ENCODE results near the gene CAMTA1.
A peak's percentile ranks its signal among the peaks of the same experiment; 100 is the strongest.
"Not testable (repeated sequence)": the region's sequence is repeated elsewhere in the genome, so short reads cannot be mapped to it uniquely, and the experiment has no call there.

Gene CAMTA1

DNA sequence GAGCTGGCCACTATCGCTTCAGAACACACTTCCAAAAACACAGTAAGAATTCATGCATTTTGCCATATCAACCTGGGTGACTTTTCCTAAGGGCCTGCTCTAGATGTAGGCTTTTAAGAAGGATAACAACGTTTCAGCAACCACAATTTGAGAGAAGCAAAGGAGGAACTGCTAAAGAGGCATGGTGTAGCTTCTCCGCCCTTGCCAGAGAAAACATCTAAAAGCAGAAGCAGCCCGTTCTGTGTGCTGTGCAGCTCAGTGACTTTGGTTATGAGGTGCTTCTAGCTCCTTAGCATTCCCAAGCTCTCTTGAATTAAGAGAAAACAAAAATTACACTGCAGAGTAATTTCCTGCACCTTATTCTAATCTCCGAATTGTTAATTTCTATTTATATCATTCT is 1001.5 kb downstream of the CAMTA1 start:
- no peak for DNase-seq

DNA sequence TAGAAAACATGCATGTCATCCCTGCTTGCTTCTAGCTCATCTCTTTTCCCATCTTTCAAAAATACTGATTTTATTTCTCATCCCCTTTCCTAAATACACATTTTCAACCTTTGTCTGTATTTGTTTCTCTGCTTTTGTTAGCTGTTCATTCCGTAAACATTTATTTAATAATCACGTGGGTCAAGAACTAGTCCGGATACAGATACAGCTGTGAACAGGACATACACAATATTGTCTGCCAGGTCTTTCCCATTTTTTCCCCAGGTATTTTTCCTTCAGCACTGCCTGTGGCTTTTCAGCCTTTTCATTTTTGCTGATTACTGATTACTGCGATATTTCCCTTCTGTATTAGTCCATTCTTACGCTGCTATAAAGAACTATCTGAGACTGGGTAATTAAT is 1004.6 kb downstream of the CAMTA1 start:
- no peak for DNase-seq

DNA sequence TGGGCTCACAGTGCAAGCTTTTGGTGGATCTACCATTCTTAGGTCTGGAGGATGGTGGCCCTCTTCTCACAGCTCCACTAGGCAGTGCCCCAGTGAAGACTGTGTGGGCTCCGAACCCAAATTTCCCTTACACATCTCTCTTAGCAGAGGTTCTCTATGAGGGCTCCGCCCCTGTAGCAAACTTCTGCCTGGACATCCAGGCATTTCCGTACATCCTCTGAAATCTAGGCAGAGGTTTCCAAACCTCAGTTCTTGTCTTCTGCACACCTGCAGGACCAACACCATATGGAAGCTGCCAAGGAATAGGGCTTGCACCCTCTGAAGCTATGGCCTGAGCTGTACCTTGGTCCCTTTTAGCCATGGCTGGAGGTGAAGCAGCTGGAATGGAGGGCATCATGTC is 1005.8 kb downstream of the CAMTA1 start:
- DNase-seq, result not testable (repeated sequence)

DNA sequence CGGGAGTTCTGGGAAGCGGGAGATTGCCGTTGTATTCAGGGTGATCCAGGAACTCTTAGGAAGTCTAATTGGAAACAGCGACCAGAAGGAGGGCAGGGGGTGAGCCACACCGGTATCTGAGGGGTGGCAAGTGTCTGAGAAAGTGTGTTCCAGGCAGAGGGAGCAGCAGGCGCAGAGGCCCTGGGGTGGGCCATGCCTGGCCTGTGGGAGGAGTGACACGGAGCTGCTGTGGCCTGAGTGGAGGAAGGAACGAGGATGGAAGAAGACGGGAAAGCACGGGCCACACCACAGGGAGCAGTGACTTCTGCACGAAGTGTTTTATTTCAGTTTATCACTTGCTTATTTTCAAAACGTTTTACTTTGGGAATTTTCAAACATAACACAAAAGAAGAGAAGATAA is 1010.2 kb downstream of the CAMTA1 start:
- no peak for DNase-seq

DNA sequence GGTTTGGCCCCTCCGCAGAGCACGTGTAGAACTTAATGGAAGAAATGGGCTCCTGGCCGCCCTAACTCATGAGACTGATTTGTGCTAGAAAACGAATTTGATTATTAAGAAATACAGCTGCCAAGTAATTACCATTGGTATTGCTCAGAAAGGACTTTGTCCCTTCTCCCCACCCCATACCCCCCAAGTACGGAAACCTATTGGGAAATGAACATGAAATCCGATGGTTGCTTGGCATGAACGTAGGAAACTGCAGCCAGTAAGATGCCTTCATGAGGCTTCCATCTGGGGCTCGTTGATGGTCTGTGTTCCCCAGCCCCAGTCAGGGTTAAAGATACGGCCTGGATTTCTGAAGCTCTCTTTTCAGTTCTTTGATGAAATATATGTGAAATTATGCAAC is 1020.2 kb downstream of the CAMTA1 start:
- no peak for DNase-seq

DNA sequence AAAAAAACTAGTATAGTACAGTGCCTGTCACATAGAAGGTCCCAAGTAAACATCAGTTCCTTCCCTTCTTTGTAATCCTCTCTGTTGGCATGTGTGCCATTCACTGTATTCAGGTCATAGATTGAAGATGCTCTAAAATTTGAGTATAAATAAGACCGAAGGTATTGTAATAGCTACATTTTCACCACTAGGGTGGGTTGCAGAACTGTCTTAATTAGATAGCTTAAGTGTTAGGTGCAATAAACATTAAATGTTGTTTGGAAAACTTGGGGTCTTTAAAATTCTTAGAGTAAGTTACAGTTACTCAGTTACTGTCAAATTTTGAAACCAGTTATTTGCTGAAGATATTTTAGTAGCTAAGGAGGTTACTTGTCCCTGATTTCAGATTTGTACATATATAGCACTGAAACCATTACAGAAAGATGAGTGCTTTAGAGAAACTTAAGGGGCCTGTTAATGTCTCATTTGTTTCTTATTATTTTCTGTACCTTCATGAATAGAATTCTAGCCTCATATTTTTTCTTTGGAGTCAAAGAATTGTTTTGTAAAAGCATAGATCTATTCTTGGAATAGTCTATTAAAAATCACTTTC is 1023.1 kb downstream of the CAMTA1 start:
- peak; percentile 1 for DNase-seq

DNA sequence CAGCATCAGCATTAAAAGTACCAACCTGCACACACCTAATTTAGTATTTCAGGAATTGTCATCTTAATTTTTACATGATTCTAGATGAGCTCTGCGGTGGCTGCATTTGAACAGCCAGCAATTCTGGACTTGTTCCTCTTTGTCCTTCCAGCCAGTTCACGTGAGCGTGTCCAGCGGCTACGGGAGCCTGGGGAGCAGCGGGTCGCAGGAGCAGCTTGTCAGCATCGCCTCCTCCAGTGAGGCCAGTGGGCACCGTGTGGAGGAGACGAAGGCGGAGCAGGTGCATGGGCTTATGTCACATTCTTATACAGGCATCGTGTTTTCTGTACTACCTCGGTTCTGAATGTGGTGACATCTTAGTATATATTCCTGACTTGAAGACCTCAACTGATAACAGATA is 1024.5 kb downstream of the CAMTA1 start:
- DNase-seq, result no peak

DNA sequence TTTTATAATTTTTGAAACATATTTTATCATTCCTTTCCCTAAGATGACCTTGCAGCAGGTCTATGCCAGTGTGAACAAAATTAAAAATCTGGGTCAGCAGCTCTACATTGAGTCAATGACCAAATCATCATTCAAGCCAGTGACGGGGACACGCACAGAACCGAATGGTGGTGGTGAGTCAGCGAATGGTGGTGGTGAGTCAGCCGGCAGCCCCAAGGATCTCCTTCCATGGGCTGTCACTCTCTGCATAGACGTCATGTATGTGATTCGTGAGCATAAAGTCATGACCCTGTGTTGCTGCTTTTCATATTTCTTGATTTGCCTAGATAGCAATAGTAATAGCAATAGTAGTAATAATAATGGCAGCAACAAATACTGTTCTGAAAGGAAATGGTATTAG is 1025.1 kb downstream of the CAMTA1 start:
- no peak for DNase-seq

DNA sequence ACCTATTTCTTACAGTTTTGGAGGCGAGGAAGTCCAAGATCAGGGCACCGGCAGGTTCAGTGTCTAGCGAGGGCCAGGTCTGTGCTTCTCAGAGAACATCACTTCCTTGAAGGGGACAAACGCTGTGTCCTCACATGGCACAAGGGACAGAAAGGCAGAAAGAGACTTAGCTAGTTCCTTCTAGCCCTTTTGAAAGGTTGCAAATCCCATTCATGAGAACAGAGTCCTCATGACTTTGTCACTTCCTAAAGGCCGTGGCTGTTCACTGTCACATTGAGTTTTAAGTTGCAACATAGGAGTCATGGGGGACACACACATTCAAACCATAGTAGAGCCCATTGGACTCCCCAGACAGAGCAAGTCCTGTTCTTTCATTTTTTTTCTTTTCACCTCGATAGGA is 1026.2 kb downstream of the CAMTA1 start:
- no peak for DNase-seq

DNA sequence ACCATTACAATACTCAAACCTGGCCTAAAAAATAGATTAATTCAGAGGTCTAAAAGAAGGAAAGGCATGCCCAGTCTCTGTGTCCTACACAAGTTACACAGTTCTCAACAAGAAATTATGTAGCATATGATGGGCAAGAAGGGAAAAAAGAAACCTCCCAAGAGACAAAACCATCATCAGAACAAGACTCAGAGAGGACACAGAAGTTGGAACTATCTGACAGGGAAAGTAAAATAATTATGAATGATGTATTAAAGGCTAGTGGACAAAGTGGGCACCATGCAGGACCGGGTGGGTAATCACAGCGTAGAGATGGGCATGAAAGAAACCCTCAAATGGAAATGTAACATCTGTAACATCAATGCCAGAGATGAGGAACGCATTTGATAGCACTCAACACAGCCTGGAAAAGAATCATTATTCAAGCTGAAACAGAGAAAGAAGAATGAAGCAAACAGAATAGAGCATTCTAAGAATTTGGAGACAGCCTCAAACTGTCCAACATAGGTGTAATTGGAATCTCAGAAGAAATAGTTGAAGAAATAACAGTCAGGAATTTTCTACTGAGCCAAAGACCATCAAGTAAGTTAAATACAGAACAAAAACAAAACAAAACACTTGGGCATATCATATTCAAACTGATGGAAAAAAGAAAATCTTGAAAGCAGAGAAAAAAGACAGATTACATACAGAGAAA is 1028.6 kb downstream of the CAMTA1 start:
- DNase-seq, result no peak

Measured in NCI-H345 (cell line).